RWPE2 (cell line): ENCODE data around the gene PDK1.
"Not testable (repeated sequence)": the region's sequence is repeated elsewhere in the genome, so short reads cannot be mapped to it uniquely, and the experiment has no call there.

Experiments used
- ATAC-seq: fragments of 200-7000 bp; cut with Tn5 transposase; 3 replicates; pipeline ENCODE4 v1.9.1; 2021; ENCODE audit warnings: low read depth
- DNase-seq: peaks from one replicate; pipeline ENCODE4 v3.0.0-alpha.2; 2020; ENCODE audit warnings: low spot score
- H3K27ac ChIP-seq: fragments of 450-650 bp; 2 replicates; pipeline ENCODE4 v1.5.1; 2017; ENCODE audit warnings: mild to moderate bottlenecking; ENCODE audit not compliant: poor library complexity, severe bottlenecking
- H3K27me3 ChIP-seq: fragments of 250-450 bp; sonication (Bioruptor Pico); 2 replicates; pipeline ENCODE4 v1.5.1; 2021; ENCODE audit warnings: mild to moderate bottlenecking, moderate library complexity; ENCODE audit not compliant: insufficient read depth, poor library complexity, severe bottlenecking
- H3K36me3 ChIP-seq: fragments of 250-450 bp; sonication (Bioruptor Pico); 2 replicates; pipeline ENCODE4 v1.5.1; 2020; ENCODE audit warnings: low read depth, mild to moderate bottlenecking, moderate library complexity
- H3K4me1 ChIP-seq: fragments of 250-450 bp; sonication (Bioruptor Pico); 2 replicates; pipeline ENCODE4 v1.5.1; 2021; ENCODE audit warnings: mild to moderate bottlenecking, moderate library complexity; ENCODE audit not compliant: insufficient read depth, poor library complexity, severe bottlenecking
- H3K4me3 ChIP-seq: fragments of 250-450 bp; sonication (Bioruptor Pico); 2 replicates; pipeline ENCODE4 v1.5.1; 2021; ENCODE audit warnings: mild to moderate bottlenecking, moderate library complexity; ENCODE audit not compliant: severe bottlenecking
- H3K9me3 ChIP-seq: fragments of 250-450 bp; sonication (Bioruptor Pico); 2 replicates; pipeline ENCODE4 v1.5.1; 2021; ENCODE audit warnings: mild to moderate bottlenecking, moderate library complexity; ENCODE audit not compliant: severe bottlenecking
- TF ChIP-seq, protein P1 (sequence below): fragments of 450-650 bp; IDR thresholded peaks from one replicate; pipeline ENCODE4 v1.5.1; 2017; ENCODE audit warnings: mild to moderate bottlenecking, moderate library complexity; ENCODE audit not compliant: poor library complexity, severe bottlenecking

Gene PDK1

DNA sequence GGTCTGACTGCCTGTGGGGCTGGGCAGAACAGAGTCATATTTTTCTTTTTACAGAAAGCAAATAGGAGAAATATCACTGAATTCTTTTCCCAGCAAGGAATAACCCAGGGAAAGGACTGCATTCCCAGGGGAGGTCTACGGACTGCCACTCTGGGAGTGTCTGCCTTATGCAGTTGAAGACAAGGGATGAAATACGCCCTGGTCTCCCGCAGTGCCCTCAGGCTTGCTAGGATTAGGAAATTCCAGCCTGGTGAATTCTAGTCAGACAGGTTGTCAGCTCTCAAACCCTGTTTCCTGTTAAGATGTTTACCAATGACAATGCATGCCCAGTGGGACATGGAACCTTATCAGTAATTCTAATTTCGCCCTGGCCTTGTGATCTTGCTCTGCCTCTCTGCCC lies 30.3 kb upstream of the PDK1 start:
- Histone ChIP-seq H3K27me3 (no peaks in the 10 kb centered on the region), H3K4me1 (no peaks in the 10 kb centered on the region), H3K4me3 (no peak overlapping the region), H3K9me3 (no peaks in the 10 kb centered on the region), H3K27ac (no peak overlapping the region), H3K36me3 (no peaks in the 10 kb centered on the region)
- TF ChIP-seq, protein P1, sequence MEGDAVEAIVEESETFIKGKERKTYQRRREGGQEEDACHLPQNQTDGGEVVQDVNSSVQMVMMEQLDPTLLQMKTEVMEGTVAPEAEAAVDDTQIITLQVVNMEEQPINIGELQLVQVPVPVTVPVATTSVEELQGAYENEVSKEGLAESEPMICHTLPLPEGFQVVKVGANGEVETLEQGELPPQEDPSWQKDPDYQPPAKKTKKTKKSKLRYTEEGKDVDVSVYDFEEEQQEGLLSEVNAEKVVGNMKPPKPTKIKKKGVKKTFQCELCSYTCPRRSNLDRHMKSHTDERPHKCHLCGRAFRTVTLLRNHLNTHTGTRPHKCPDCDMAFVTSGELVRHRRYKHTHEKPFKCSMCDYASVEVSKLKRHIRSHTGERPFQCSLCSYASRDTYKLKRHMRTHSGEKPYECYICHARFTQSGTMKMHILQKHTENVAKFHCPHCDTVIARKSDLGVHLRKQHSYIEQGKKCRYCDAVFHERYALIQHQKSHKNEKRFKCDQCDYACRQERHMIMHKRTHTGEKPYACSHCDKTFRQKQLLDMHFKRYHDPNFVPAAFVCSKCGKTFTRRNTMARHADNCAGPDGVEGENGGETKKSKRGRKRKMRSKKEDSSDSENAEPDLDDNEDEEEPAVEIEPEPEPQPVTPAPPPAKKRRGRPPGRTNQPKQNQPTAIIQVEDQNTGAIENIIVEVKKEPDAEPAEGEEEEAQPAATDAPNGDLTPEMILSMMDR = no peak
- DNase-seq = no peak
- ATAC-seq = no peak

DNA sequence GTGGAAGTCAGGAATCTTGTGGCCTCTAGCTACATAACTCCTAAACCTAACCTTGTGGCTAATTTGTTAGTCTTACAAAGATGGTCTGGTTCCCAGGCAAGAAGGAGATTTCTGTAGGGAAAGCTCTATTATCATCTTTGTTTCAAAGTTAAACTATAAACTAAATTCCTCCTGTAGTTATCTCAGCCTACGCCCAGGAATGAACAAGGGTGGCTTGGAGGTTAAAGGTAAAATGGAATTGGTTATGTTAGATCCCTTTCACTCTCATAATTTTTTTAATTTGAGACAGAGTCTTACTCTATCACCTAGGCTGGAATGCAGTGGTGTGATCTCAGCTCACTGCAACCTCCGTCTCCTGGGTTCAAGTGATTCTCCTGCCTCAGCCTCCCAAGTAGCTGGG lies 24.6 kb upstream of the PDK1 start:
- H3K36me3 ChIP-seq = no peaks in the 10 kb centered on the region
- H3K4me3 ChIP-seq = no peak overlapping the region
- TF ChIP-seq, protein P1 = no peak
- H3K27me3 ChIP-seq = no peaks in the 10 kb centered on the region
- DNase-seq (no peak), ATAC-seq (no peak)
- no peaks in the 10 kb centered on the region for H3K9me3 ChIP-seq
- H3K4me1 ChIP-seq = no peaks in the 10 kb centered on the region
- no peak overlapping the region for H3K27ac ChIP-seq

DNA sequence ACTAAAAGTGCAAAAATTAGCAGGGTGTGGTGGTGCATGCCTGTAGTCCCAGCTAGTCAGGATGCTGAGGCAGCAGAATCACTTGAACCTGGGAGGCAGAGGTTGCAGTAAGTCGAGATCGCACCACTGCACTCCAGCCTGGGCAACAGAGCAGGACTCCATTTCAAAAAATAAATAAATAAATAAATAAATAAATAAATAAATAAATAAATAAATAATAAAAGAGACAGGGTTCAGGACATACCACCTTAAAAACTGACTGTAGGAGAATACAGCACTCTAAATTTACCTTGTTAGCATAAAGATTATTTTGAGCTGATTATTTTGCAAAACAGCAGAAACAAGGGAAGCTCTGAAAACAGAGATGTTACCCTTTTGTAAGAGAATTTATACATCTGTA lies 23.4 kb upstream of the PDK1 start:
- H3K4me3 ChIP-seq, H3K9me3 ChIP-seq, DNase-seq, ATAC-seq, H3K4me1 ChIP-seq, H3K27me3 ChIP-seq, H3K36me3 ChIP-seq, H3K27ac ChIP-seq: not testable (repeated sequence)

DNA sequence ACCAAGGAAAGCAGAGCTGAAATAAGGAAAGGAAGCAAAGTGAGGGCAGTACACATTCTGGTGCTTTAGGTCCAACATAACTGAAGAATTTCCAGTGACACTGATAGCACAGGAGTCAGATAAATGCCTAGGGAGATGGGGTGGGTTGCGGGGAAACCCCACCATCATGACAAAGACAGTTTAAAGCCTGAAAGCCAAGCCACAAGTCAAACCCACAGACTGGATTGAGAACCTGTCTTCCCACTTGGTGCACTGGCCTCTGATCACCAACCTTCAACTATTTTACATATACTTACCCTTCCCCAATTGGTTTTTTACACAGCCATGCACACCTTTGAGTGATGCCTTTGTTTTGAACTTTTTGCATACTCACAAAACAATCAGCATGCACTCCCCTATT lies 22.2 kb upstream of the PDK1 start:
- DNase-seq (no peak), ATAC-seq (no peak)
- no peak overlapping the region for H3K27ac ChIP-seq
- no peaks in the 10 kb centered on the region for H3K36me3 ChIP-seq
- H3K4me1 ChIP-seq = no peaks in the 10 kb centered on the region
- TF ChIP-seq, protein P1 = no peak
- no peaks in the 10 kb centered on the region for H3K27me3 ChIP-seq
- no peak overlapping the region for H3K4me3 ChIP-seq
- H3K9me3 ChIP-seq = no peaks in the 10 kb centered on the region

DNA sequence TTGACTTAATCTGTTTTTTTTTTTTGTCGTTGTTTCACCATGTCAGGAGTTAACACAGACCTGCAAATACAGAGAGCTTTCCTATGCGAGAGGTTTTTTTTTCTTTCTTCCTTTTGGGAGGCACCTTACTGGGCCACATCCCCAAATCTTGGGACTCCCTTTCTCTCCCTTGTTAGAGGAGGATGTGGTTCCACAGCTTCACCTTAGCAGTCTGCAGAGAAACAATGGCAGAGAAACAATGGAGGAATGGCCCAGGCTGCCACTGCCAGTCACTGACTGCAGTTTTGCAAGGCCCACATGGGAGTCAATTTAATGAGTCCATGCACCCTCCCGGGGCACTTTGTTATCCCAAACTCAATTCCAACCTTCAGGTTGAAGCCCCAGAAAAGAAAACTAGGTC lies 20.8 kb upstream of the PDK1 start:
- DNase-seq = no peak
- no peaks in the 10 kb centered on the region for H3K4me1 ChIP-seq
- no peak overlapping the region for H3K27ac ChIP-seq
- no peak overlapping the region for H3K4me3 ChIP-seq
- ATAC-seq = no peak
- no peaks in the 10 kb centered on the region for H3K27me3 ChIP-seq
- H3K36me3 ChIP-seq = no peaks in the 10 kb centered on the region
- TF ChIP-seq, protein P1 = no peak
- H3K9me3 ChIP-seq = no peaks in the 10 kb centered on the region

DNA sequence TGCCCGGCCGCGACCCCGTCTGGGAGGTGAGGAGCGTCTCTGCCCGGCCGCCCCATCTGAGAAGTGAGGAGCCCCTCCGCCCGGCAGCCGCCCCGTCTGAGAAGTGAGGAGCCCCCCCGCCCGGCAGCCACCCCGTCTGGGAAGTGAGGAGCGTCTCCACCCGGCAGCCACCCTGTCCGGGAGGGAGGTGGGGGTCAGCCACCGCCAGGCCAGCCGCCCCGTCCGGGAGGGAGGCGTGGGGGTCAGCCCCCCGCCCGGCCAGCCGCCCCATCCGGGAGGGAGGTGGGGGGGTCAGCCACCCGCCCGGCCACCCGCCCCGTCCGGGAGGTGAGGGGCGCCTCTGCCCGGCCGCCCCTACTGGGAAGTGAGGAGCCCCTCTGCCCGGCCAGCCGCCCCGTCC lies 18.0 kb upstream of the PDK1 start:
- H3K4me3 ChIP-seq, H3K36me3 ChIP-seq, ATAC-seq, H3K27me3 ChIP-seq, H3K4me1 ChIP-seq, DNase-seq, H3K9me3 ChIP-seq, H3K27ac ChIP-seq: not testable (repeated sequence)
